Activated CD8-positive, alpha-beta memory T cell treated with anti-CD3 and anti-CD28 coated beads, Interleukin-2, amount 50 U/mL, for 1 hour (primary cell): Measurements from ENCODE around the gene DNTT.
A peak's percentile ranks its signal among the peaks of the same experiment; 100 is the strongest.

Source experiments
- DNase-seq: peaks from one replicate; pipeline ENCODE4 v3.0.0-alpha.2; 2020; ENCODE audit errors: extremely low read depth

Gene DNTT

GRCh38 chr10:96309628-96310320 is 5.5 kb downstream of the DNTT start:
- no peak for DNase-seq

- no peak for DNase-seq
Observed at GRCh38 chr10:96310321-96310669, 6.1 kb downstream of the DNTT start.

- DNase-seq: no peak
Observed at GRCh38 chr10:96311180-96311715, 7.0 kb downstream of the DNTT start.

GRCh38 chr10:96313344-96313743 is 9.1 kb downstream of the DNTT start:
- DNase-seq: no peak

- no peak for DNase-seq
Observed at GRCh38 chr10:96317067-96317833, 13.0 kb downstream of the DNTT start.

- no peak for DNase-seq
Observed at GRCh38 chr10:96319754-96320474, 15.7 kb downstream of the DNTT start.

- DNase-seq: no peak
Observed at GRCh38 chr10:96321822-96322221, 17.6 kb downstream of the DNTT start.

GRCh38 chr10:96322275-96322674 is 18.0 kb downstream of the DNTT start:
- no peak for DNase-seq

GRCh38 chr10:96324447-96324846 is 20.2 kb downstream of the DNTT start:
- DNase-seq: no peak

GRCh38 chr10:96325719-96326373 is 21.6 kb downstream of the DNTT start:
- DNase-seq: no peak

GRCh38 chr10:96327462-96327861 is 23.2 kb downstream of the DNTT start:
- DNase-seq: no peak

- no peak for DNase-seq
Observed at GRCh38 chr10:96333101-96333500, 28.9 kb downstream of the DNTT start.

- DNase-seq: no peak
Observed at GRCh38 chr10:96334616-96335526, 30.6 kb downstream of the DNTT start.

- DNase-seq: no peak
Observed at GRCh38 chr10:96337106-96337505, 32.9 kb downstream of the DNTT start.

- no peak for DNase-seq
Observed at GRCh38 chr10:96338279-96338925, 34.2 kb downstream of the DNTT start.

GRCh38 chr10:96339383-96339782 is 35.1 kb downstream of the DNTT start:
- no peak for DNase-seq

- DNase-seq: peak; percentile 1
Observed at GRCh38 chr10:96339956-96340904, 36.0 kb downstream of the DNTT start.

GRCh38 chr10:96341219-96342182 is 37.3 kb downstream of the DNTT start:
- no peak for DNase-seq
